ENCODE data around the gene PRKG1. TPM values are rescaled to one million over a fixed set of nuclear protein-coding genes. Genes with fewer than 3 reads are reported as not detected.

The PRKG1 gene
- total and polyA plus RNA-seq, 7 donors = 4.5 to 49.0 (median 31.7) TPM

- no peak for ATAC-seq
- 88 to 91% (median 89%) methylated on average over 1 of the region's 1 CpG for WGBS, 3 donors
- TF ChIP-seq, protein P1, sequence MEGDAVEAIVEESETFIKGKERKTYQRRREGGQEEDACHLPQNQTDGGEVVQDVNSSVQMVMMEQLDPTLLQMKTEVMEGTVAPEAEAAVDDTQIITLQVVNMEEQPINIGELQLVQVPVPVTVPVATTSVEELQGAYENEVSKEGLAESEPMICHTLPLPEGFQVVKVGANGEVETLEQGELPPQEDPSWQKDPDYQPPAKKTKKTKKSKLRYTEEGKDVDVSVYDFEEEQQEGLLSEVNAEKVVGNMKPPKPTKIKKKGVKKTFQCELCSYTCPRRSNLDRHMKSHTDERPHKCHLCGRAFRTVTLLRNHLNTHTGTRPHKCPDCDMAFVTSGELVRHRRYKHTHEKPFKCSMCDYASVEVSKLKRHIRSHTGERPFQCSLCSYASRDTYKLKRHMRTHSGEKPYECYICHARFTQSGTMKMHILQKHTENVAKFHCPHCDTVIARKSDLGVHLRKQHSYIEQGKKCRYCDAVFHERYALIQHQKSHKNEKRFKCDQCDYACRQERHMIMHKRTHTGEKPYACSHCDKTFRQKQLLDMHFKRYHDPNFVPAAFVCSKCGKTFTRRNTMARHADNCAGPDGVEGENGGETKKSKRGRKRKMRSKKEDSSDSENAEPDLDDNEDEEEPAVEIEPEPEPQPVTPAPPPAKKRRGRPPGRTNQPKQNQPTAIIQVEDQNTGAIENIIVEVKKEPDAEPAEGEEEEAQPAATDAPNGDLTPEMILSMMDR (IDR thresholded peaks at IDR 0.05) = no peak
Observed at GRCh38 chr10:51139176-51139575, 64.9 kb downstream of the PRKG1 start.

GRCh38 chr10:51141010-51141409, 66.7 kb downstream of the PRKG1 start:
- ATAC-seq (peak in 1 of 4 donors; percentile 32), DNase-seq (no peak)
- TF ChIP-seq, protein P1 (IDR thresholded peaks at IDR 0.05) = no peak
- Histone ChIP-seq H3K4me1 (peaks cover 27% of the 10 kb centered on the region), H3K36me3 (ENCODE audit: insufficient read depth in 1 of 2, low read depth in 1 of 2) (no peaks in the 10 kb centered on the region), H3K4me3 (no peak overlapping the region), H3K27ac (no peak overlapping the region), H3K9me3 (no peaks in the 10 kb centered on the region), H3K27me3 (ENCODE audit: insufficient read depth in 3 of 3, low read length in 2 of 3) (no peaks in the 10 kb centered on the region)
- intact Hi-C loops (cut with DNase I) = no loop called here
- WGBS, 3 donors = 67 to 77% (median 74%) methylated on average over 2 of the region's 2 CpGs

More at GRCh38 chr10:51139176-51139575, 64.9 kb downstream of the PRKG1 start:
- no peak for DNase-seq
- Histone ChIP-seq H3K27ac (no peak overlapping the region), H3K27me3 (ENCODE audit: insufficient read depth in 3 of 3, low read length in 2 of 3) (no peaks in the 10 kb centered on the region), H3K9me3 (no peaks in the 10 kb centered on the region), H3K4me1 (peaks cover 11% of the 10 kb centered on the region), H3K36me3 (ENCODE audit: insufficient read depth in 1 of 2, low read depth in 1 of 2) (no peaks in the 10 kb centered on the region), H3K4me3 (no peak overlapping the region)
- intact Hi-C loops (cut with DNase I) = no loop called here

GRCh38 chr10:51144161-51144781, 70.0 kb downstream of the PRKG1 start:
- Histone ChIP-seq H3K27ac (no peak overlapping the region), H3K4me3 (no peak overlapping the region), H3K27me3 (ENCODE audit: insufficient read depth in 3 of 3, low read length in 2 of 3) (no peaks in the 10 kb centered on the region), H3K36me3 (ENCODE audit: insufficient read depth in 1 of 2, low read depth in 1 of 2) (no peaks in the 10 kb centered on the region), H3K9me3 (no peaks in the 10 kb centered on the region), H3K4me1 (peaks cover 27% of the 10 kb centered on the region)
- TF ChIP-seq, protein P1 (IDR thresholded peaks at IDR 0.05) = no peak
- intact Hi-C loops (cut with DNase I) = no loop called here
- DNase-seq (no peak), ATAC-seq (no peak)
- WGBS, 3 donors = 99 to 100% (median 100%) methylated on average over 1 of the region's 1 CpG

- Histone ChIP-seq H3K27ac (peak overlapping the region; percentile 48), H3K36me3 (ENCODE audit: insufficient read depth in 1 of 2, low read depth in 1 of 2) (no peaks in the 10 kb centered on the region), H3K27me3 (ENCODE audit: insufficient read depth in 3 of 3, low read length in 2 of 3) (no peaks in the 10 kb centered on the region), H3K9me3 (no peaks in the 10 kb centered on the region), H3K4me3 (no peak overlapping the region), H3K4me1 (peaks cover 27% of the 10 kb centered on the region)
- DNase-seq (no peak), ATAC-seq (no peak)
- WGBS, 3 donors = 18 to 41% (median 19%) methylated on average over 7 of the region's 7 CpGs
- TF ChIP-seq, protein P1 (IDR thresholded peaks at IDR 0.05) = no peak
- intact Hi-C loops (cut with DNase I) = no loop called here
Observed at GRCh38 chr10:51145375-51145774, 71.1 kb downstream of the PRKG1 start.
